Sigmoid colon (tissue), 7 donors: Measurements from ENCODE around the gene UBE3B. TPM values are rescaled to one million over a fixed set of nuclear protein-coding genes. Genes with fewer than 3 reads are reported as not detected.

ENCODE experiments used
- DNase-seq: peaks from one replicate; pipeline ENCODE4 v3.0.0-alpha.2; 2019
- H3K27ac ChIP-seq, 4 donors: fragments of 200-600 bp; sonication (generic); one replicate each; pipeline ENCODE4 v1.5.1; 2016 to 2019; ENCODE audit warnings: mild to moderate bottlenecking in 1 of 4
- H3K27me3 ChIP-seq, 3 donors: fragments of 200-600 bp; sonication (generic); one replicate each; pipeline ENCODE4 v1.5.1; 2019; ENCODE audit warnings: mild to moderate bottlenecking in 1 of 3
- H3K36me3 ChIP-seq, 4 donors: fragments of 200-600 bp; sonication (generic); one replicate each; pipeline ENCODE4 v1.5.1; 2016 to 2019
- H3K4me1 ChIP-seq, 4 donors: fragments of 200-600 bp; sonication (generic); one replicate each; pipeline ENCODE4 v1.5.1; 2017 to 2019
- H3K4me3 ChIP-seq, 4 donors: fragments of 200-600 bp; sonication (generic); one replicate each; pipeline ENCODE4 v1.5.1; 2017 to 2019; ENCODE audit warnings: mild to moderate bottlenecking in 2 of 4, moderate library complexity in 1 of 4
- H3K9me3 ChIP-seq, 4 donors: fragments of 200-600 bp in 3 of 4; sonication (generic) in 3 of 4; one replicate each; pipeline versions ENCODE4 v1.5.1 to v1.6.1; 2013 to 2019
- EP300 ChIP-seq, 4 donors: sonication (generic); formaldehyde crosslinking; IDR thresholded peaks; one replicate each; pipeline ENCODE4 v1.6.1; 2017; ENCODE audit warnings: antibody characterized with exemption in 4 of 4
- POLR2A ChIP-seq, 2 donors: fragments of 450-650 bp; IDR thresholded peaks; one replicate each; pipeline ENCODE4 v1.6.1; 2016; ENCODE audit warnings: antibody characterized with exemption in 2 of 2, mild to moderate bottlenecking in 2 of 2, moderate library complexity in 2 of 2
- POLR2AphosphoS5 ChIP-seq, 4 donors: sonication (generic); formaldehyde crosslinking; IDR thresholded peaks; one replicate each; pipeline ENCODE4 v1.6.1; 2017; ENCODE audit warnings: antibody characterized with exemption in 4 of 4
- WGBS, 2 donors: extraction: QIAGEN DNeasy Blood & Tissue Kit; methylation state at CpG; one replicate each; pipeline ENCODE4 v1.1.7; 2013; 5-methylcytosine and 5-hydroxymethylcytosine counted together
- intact Hi-C: fragments of 100-400 bp; cut with DNase I; formaldehyde crosslinking; loops from one replicate; pipeline ENCODE4 v1.15.1; 2023
- polyA plus RNA-seq, 3 donors: library from polyadenylated mRNA; stranded (reverse); fragments of 200-250 nt; gene quantifications; one replicate each; pipeline ENCODE4 v1.2.3, GENCODE V29; 2013
- total RNA-seq, 4 donors: library from RNA; depleted of rRNA; stranded (reverse); fragments of >200 nt; gene quantifications; one replicate each; pipeline ENCODE4 v1.1.0, GENCODE V29; 2016
- TF ChIP-seq, protein P1 (sequence below), 4 experiments: fragments of 450-650 bp in 3 of 4; fragments of 200-600 bp in 1 of 4; IDR thresholded peaks; one replicate each; pipeline ENCODE4 v1.5.1; 2016 to 2019; ENCODE audit warnings: antibody characterized with exemption in 4 of 4, mild to moderate bottlenecking in 3 of 4, moderate library complexity in 2 of 4
- donor health status: healthy with polysubstance abuse.
- donor health status: Bipolar disorder and iron deficiency.
- donor health status: healthy.

Gene UBE3B
- total and polyA plus RNA-seq, 7 donors = 15.3 to 67.7 (median 48.4) TPM

GRCh38 chr12:109523504-109523903, 46.1 kb downstream of the UBE3B start:
- intact Hi-C loops = no loop called here
- H3K27ac ChIP-seq = no peak overlapping the region
- no peaks in the 10 kb centered on the region for H3K9me3 ChIP-seq
- no peak for DNase-seq
- H3K27me3 ChIP-seq = no peaks in the 10 kb centered on the region
- peaks cover 32 to 96% (median 54%) of the 10 kb centered on the region in 4 donors for H3K36me3 ChIP-seq
- WGBS, 2 donors = 92 to 95% methylated on average over 5 of the region's 5 CpGs
- H3K4me3 ChIP-seq = no peak overlapping the region
- TF ChIP-seq POLR2AphosphoS5 (IDR thresholded peaks at IDR 0.05) (no peak), POLR2A (IDR thresholded peaks at IDR 0.05) (no peak)
- TF ChIP-seq, protein P1, sequence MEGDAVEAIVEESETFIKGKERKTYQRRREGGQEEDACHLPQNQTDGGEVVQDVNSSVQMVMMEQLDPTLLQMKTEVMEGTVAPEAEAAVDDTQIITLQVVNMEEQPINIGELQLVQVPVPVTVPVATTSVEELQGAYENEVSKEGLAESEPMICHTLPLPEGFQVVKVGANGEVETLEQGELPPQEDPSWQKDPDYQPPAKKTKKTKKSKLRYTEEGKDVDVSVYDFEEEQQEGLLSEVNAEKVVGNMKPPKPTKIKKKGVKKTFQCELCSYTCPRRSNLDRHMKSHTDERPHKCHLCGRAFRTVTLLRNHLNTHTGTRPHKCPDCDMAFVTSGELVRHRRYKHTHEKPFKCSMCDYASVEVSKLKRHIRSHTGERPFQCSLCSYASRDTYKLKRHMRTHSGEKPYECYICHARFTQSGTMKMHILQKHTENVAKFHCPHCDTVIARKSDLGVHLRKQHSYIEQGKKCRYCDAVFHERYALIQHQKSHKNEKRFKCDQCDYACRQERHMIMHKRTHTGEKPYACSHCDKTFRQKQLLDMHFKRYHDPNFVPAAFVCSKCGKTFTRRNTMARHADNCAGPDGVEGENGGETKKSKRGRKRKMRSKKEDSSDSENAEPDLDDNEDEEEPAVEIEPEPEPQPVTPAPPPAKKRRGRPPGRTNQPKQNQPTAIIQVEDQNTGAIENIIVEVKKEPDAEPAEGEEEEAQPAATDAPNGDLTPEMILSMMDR (IDR thresholded peaks at IDR 0.05) = no peak
- peaks cover 0 to 4% (median 0%) of the 10 kb centered on the region in 4 donors for H3K4me1 ChIP-seq

DNA sequence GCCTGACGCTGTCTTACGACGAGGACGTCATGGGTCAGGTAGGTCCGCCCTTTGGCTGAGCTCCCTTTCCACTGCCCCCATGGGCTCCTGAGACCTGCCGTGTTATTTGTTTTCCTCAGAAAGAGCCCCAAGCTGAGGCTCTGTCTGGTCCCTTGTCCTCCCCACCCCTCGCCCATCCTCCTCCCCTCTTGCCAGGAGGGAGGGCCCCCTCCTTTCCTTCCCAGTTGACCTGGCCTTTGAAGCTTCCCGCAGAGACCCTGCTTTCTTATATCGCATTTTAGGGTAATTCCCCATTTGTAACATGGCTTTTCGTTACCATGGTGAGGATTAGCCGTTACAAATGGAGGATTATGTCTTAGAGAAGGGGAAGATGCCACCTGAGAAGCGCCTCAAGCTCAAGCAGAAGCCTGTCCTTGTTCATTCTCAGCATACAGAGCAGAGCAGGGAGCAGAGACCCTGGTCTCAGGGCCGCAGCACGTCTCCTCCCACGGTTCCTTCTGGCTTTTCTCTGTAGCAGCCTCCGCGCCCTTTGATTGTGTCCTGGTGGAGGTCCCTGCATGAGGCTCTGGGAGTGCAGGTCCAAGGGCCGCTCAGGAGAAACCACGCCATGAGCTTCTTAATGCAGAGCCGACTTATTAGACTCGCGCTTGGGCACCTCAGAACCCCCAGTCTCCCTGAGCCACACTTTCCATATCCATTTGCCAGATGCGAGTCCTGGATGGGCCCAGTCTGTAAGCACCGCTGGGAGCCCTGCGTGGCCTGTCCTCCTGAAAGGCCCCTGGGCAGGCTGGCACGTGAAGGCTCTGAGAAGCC, 47.2 kb downstream of the UBE3B start:
- Histone ChIP-seq H3K4me3 (no peak overlapping the region), H3K27ac (no peak overlapping the region), H3K27me3 (no peaks in the 10 kb centered on the region), H3K9me3 (no peaks in the 10 kb centered on the region), H3K4me1 (peaks cover 0 to 4% (median 0%) of the 10 kb centered on the region in 4 donors), H3K36me3 (peaks cover 40 to 98% (median 60%) of the 10 kb centered on the region in 4 donors)
- intact Hi-C loops = no loop called here
- no peak for DNase-seq
- WGBS, 2 donors = 90 to 95% methylated on average over 26 of the region's 26 CpGs
- TF ChIP-seq POLR2AphosphoS5 (IDR thresholded peaks at IDR 0.05) (no peak), POLR2A (IDR thresholded peaks at IDR 0.05) (no peak)

- H3K4me3 ChIP-seq = no peak overlapping the region
- H3K27me3 ChIP-seq = no peaks in the 10 kb centered on the region
- peaks cover 40 to 98% (median 65%) of the 10 kb centered on the region in 4 donors for H3K36me3 ChIP-seq
- DNase-seq = no peak
- TF ChIP-seq, protein P1 (IDR thresholded peaks at IDR 0.05) = no peak
- TF ChIP-seq POLR2AphosphoS5 (IDR thresholded peaks at IDR 0.05) = no peak
- no peak for TF ChIP-seq EP300 (IDR thresholded peaks at IDR 0.05)
- no peak for TF ChIP-seq POLR2A (IDR thresholded peaks at IDR 0.05)
- no peaks in the 10 kb centered on the region for H3K9me3 ChIP-seq
- H3K27ac ChIP-seq = no peak overlapping the region
- WGBS, 2 donors = 89 to 96% methylated on average over 3 of the region's 3 CpGs
- peaks cover 0 to 4% (median 3%) of the 10 kb centered on the region in 4 donors for H3K4me1 ChIP-seq
- intact Hi-C loops = no loop called here
These were observed 47.8 kb downstream of the UBE3B start for GRCh38 chr12:109525279-109525585.

DNA sequence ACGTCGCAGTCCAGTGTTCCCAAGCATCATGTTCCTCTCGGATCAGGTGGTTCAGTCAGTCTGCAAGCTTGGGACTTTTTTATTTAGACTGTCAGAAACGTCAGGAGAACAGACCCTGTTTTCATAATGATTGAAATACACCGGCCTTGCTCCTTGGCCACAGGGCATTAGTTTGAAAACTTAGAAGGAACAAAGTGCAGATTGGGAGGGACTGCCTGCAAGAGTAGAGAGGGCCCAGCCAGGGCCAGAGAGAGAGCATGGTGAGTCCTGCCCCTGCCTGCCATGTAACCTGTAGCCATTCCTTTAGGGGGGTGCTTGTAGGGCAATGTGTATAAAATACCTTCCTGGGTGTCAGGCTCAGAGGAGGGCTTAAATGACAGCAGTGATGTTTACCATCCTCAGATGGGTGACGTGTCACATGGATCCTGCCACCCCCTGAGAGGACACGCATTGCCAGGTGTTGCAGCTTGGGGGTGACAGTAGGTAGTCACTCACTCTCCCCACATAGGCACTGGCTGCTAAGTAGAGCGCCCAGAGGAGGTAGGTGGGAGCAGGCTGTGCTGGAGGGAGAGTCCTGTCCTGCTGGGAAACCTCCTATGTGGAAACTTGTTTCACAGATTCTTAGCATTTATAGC, 50.2 kb downstream of the UBE3B start:
- Histone ChIP-seq H3K27me3 (no peaks in the 10 kb centered on the region), H3K36me3 (peaks cover 30 to 95% (median 60%) of the 10 kb centered on the region in 4 donors), H3K27ac (no peak overlapping the region), H3K4me1 (peaks cover 0 to 9% (median 4%) of the 10 kb centered on the region in 4 donors), H3K9me3 (no peaks in the 10 kb centered on the region), H3K4me3 (no peak overlapping the region)
- intact Hi-C loops = no loop called here
- TF ChIP-seq POLR2AphosphoS5 (IDR thresholded peaks at IDR 0.05) (no peak), EP300 (IDR thresholded peaks at IDR 0.05) (no peak), POLR2A (IDR thresholded peaks at IDR 0.05) (no peak)
- TF ChIP-seq, protein P1 (IDR thresholded peaks at IDR 0.05) = no peak
- DNase-seq = no peak
- 88 to 92% methylated on average over 8 of the region's 8 CpGs for WGBS, 2 donors
